Middle frontal gyrus (tissue), 1 donor: ENCODE data around the gene EHMT2.
A peak's percentile ranks its signal among the peaks of the same experiment; 100 is the strongest.
"Not testable (repeated sequence)": the region's sequence is repeated elsewhere in the genome, so short reads cannot be mapped to it uniquely, and the experiment has no call there.

Source experiments
- DNase-seq: peaks from one replicate; pipeline ENCODE4 v3.0.0-alpha.2; 2015; ENCODE audit warnings: low spot score; ENCODE audit errors: extremely low spot score

EHMT2 gene

DNA sequence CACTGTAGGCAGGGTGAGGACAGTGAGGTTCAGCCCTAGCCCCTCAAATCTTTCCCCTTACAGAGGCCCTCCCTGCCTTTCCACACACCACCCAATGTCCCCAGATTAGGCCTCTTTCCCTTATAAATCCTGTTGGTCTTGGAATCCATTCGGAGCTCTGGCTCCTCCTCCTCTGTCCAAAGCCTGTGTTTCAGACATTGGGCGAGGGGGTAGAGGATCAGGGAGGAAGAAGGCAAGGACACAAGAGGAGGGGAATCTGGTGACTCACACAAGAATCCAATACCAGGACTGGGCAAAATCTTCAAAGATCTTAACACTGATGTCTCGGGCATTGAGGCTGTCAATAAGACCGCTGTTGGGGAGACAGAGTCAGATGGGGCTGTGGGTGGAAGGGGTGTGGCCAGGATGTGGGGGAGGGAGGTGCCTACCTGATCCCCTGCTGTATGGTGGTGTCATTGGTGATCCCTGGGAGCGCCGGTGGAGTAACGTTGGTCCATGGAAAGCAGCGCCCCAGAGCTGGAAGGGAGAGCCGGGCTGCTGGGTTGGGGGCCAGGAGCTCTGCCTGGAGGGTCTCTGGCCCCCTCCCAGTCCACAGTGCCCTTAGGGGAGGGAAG is 26.3 kb downstream of the EHMT2 start:
- no peak for DNase-seq

DNA sequence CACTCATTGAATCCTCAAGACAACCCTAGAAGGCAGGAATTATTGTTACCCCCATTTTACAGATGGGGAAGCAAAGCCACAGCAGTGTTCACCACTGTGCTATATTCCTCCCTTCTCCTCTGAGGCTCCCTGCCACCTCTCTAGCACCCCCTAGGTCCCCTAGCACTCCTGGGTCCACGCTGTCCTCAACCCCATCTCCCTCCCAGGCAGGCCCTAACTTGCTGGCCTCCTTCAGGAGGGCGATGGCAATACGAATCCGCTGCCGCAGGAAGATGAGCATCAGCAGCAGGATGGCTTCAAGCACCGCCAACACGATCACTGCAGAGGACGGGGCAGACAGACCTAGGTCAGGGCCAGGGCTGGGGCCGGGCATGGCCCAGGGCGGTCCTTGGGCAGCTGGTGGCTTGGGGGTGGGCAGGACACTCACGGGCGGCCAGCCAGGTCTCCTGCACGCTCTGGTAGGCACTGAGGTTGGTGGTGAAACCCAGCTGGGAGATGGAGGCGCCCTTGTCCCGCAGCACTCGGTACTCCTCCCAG is 27.0 kb downstream of the EHMT2 start:
- DNase-seq: no peak

DNA sequence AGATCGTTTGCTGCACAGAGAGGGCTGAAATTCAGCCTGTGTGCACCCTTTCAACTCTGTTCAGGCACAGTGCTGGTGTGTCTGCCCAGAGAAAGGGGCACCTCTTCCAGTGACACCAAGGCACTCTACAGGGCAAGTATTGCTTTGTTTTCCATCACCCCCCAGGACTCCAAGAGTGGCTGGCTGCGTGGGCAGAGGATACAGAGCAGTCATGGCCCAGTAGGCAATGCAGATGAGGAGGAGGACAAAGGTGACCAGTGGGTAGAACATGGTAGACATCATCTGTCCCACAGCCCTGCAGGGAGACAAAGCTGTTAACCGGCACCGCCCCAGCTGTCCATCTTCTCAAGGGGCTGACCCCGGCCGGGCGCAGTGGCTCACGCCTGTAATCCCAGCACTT is 28.2 kb downstream of the EHMT2 start:
- DNase-seq: no peak

DNA sequence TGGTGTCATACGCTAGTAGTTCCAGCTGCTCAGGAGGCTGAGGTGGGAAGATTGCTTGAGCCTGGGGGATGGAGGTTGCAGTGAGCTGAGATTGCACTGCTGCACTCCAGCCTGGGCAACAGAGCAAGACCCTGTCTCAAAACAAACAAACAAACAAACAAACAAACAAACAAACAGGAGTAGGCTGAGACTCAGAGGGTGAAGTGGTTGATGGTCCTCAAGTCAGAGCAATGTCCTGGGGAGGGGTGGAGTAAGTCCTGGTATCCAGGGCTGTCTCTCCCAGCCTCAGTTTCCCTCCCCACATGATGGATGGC is 28.9 kb downstream of the EHMT2 start:
- not testable (repeated sequence) for DNase-seq

DNA sequence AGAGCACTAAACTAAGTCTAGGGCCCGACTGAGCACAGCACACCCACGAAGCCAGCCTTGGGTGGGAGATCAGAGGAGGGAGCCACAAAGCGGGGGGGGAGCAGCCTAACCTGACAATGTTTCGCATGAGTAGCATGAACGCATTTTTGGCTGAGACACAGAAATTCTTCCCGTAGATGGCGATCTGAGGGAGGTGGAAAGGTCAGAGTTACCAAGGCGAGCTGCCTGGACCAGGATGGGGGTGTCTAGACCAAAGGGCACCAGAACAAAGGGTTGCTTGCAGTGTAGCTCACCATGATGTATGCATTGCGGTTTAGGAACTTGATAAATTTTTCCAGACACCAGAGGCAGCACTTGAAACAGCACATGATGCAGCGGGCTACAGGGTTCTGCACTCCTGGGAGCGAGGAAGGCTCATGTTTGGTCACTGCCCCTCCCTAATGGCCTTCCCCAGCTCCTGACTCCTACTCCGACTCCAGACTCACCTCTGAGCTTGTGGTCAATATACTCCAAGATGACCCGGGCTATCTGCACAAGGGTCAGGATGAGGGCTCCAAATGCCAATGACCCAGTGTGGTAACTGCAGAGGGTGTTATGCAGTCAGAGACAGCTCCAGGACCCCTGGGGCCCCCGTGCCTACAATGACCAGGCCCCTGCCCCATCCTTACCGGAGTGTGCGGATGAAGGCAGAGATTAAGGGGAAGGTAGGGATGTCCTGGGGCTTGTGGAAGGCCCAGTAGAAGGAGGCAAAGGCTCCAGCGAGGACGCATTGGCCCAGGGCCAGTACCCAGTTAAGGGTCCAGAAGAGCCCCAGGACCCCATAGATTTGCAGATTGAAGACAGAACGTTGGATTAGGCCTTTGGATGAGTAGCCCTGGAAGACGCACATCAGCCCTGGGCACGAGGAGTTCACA is 32.0 kb downstream of the EHMT2 start:
- no peak for DNase-seq

DNA sequence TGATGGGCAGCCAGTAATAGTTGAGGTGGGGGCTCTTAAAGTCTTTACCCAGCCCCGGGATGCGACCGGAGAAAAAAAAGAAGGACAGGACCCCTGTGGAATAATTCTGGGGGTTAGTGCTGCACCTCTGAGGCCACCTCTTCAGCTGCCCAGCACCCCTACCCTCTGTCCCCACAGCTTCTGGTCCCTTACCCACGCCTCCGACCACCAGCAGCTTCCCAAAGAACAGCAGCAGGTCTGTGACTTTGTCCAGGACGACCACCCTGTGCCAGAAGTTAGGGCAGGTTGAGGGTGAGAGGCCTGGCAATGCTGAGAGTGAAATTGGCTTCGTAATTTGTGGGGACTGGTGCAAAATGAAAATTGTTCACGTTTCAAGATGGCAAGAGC is 32.7 kb downstream of the EHMT2 start:
- no peak for DNase-seq

DNA sequence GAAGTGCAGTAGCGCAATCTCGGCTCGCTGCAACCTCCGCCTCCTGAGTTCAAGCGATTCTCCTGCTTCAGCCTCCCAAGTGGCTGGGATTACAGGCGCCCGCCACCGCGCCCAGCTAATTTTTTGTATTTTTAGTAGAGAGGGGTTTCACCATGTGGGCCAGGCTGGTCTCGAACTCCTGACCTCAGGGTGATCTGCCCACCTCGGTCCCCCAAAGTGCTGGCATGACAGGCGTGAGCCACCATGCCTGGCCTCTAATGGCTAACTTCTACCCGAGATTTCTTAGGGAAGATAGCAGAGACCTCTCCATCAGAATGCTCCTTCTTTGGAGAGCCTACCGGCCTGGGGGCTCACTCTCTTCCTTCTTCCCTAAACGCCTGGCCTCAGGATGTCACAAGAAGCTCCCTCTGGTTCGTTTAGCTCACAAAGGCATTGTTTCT is 33.4 kb downstream of the EHMT2 start:
- DNase-seq: not testable (repeated sequence)

DNA sequence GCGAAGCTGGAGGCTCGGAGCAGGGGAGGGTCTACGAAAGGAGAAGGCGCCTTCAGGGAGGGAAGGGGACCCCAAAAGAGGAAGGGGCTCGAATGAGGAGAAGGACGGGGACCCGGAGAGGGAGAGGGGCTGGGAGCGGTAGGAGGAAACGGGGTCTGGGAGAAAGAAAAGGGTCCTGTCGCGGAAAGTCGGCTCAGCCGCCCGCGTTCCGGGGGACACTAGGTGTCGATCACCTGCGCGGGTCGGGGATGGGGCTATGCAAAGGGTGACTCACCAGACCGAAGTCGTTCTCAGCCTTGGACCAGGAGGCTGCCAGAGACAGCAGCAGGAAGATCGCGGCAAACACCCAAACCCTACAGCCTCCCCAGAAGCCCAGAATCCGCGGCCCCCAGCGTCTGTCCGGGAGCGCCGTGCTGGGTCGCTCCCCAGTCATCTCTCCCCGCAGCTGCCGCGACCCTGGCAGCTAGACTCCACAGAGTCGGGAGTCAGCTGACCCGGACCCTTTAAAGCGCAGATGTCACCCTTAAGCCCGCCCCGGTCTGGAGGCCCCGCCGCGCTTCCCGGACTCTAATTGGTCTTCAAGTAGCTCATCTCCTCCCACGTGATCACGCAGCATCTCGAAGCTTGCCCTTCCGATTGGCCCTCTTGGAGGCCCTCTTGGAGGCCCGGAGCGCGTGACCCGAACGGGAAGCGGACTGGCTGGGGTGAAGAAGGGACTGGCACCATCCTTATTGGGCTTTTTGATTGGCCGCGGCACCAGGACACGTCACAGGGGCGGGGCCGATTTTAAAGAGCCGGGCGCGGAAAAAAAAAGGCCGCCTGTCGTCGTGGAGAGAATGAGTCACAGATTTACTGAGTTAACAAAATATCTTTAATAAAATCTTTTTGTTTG is 34.9 kb downstream of the EHMT2 start, which contains the start of gene NEU1:
Gene NEU1, minus strand, starts transcription at position 478 of the 892 bp plus-strand sequence. Its CDS starts 45 bp downstream, at position 433.
- DNase-seq: peak; percentile 100

DNA sequence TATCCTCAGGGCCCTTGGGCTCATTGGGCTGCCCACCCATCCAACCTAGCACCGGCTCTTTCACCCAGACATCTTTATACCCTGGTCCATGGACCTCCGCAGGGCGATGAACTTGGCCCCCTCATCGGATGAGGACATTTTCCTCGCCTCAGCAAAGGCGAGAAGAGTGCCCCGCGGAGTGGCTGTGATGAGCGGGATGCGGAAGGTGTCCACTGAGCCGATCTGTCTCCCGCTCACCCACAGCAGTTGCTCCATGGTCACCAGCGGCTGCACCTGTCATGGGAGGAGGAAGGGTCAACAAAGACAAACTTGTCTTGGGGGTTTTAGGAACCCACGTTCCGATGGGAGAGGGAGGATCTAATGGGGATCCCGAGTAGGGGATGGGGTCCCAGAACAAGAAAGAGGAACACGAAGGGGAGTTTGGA is 35.6 kb downstream of the EHMT2 start:
- no peak for DNase-seq

DNA sequence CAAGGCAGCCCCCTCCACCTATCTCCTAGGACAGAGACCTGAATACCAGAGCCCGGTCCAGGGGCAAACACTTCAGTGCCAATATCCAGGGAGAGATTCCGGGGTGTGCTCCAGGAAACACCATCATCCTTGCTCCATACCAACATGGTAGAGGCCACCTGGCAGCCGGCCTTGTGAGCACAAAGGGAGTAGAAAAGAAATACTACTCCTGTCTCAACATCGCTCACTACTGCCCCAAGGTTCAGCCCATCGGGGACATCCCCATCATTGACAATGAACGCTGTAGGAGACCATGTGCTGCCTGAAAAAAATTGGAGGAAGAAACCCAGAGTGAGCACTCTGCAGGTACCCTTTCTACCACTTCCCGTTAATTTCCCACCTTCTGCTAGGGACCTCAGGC is 36.3 kb downstream of the EHMT2 start:
- no peak for DNase-seq

DNA sequence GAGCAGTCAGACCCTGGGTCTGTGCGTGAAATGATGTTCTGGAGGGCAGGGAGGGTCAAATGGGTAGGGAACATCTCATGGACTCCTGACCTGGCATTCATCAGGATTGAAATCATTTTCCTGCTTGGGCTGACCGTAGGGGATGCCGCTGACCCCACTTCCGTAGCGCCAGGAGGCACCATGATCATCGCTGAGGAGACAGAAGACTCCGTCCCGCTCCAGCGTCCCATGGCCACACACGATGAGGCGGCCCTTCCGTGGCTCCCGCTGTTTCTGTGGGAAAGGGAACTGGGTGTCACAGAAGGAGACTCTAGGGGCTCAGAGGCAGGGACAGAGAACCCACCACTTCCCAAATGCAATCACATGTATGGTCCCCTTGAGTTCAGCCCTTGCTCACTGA is 37.1 kb downstream of the EHMT2 start:
- DNase-seq: no peak

DNA sequence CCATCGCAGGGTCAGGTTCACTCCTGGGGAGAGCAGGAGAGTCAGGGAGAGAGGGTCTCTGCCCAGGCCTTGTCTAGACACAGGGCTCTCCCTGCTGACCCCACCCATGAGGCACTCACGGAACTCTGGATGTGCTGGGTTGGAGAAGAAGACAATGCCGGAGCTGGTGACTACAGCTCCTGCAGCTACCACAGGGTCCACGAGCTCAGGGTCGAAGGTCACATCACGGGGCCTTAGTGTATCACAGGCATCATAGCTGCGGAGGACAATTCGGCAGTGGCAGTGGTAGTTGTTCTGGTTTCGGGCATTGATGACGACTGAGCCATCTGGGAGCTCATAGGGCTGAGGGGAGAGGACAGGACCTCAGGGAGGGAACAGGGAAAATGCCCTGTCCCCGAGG is 37.6 kb downstream of the EHMT2 start:
- no peak for DNase-seq

DNA sequence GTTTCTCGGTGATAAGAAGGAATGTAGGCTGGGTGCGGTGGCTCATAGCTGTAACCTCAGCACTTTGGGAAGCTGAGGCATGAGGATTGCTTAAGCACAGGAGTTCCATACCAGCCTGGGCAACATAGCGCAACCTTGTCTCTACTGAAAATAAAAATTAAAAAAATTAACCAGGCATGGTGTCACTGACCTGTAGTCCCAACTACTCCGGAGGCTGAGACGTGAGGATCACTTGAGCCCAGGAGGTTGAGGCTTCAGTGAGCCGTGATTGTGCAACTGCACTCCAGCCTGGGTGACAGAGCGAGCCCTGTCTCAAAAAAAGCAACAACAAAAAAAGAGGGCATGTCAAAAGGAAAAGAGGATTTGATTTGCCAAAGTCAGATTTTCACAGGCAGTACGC is 38.8 kb downstream of the EHMT2 start:
- no peak for DNase-seq

DNA sequence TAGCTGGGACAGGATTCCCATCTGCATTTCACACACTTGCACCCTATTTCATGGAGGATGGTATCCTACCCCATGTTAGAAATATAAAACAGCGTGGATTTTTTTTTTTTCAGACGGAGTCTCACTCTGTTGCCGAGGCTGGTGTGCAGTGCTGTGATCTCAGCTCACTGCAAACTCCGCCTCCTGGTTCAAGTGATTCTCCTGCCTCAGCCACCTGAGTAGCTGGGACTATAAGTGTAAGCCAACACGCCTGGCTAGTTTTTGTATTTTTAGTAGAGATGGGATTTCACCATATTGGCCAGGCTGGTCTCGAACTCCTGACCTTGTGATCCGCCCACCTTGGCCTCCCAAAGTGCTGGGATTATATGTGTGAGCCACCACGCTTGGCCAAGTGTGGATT is 39.7 kb downstream of the EHMT2 start:
- not testable (repeated sequence) for DNase-seq

DNA sequence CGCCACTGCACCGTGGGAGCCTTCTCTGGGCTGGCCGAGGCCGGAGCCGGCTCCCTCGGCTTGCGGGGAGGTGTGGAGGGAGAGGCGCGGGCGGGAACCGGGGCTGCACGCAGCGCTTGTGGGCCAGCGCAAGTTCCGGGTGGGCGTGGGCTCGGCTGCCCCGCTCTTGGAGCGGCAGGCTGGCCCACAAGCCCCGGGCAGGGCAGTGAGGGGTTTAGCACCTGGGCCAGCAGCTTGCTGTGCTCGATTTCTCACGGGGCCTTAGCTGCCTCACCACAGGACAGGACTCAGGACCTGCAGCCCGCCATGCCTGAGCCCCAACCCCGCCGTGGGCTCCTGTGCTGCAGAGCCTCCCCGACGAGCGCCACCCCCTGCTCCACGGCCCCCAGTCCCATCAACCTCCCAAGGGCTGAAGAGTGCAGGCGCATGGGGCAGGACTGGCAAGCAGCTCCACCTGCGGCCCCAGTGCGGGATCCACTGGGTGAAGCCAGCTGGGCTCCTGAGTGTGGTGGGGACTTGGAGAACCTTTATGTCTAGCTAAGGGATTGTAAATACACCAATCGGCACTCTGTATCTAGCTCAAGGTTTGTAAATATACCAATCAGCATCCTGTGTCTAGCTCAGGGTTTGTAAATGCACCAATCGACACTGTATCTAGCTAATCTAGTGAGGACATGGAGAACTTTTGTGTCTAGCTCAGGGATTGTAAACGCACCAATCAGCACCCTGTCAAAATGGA is 45.3 kb downstream of the EHMT2 start:
- DNase-seq: not testable (repeated sequence)

DNA sequence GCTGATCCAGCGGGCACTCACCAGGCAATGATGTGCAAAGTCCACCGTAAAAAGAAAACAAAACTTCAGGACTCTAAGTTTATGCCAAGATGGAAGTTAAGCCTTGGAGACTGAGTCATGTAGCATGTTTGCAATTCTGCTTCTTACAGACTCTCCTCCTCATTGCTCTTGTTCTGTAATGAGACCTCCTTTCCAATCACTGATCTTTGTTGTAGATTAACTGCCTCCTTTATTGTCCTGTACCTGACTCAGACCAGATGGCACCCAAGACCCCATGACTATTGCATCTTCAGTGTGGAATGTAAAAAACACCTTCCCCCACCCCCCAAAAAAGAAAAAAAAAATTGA is 46.0 kb downstream of the EHMT2 start:
- no peak for DNase-seq

DNA sequence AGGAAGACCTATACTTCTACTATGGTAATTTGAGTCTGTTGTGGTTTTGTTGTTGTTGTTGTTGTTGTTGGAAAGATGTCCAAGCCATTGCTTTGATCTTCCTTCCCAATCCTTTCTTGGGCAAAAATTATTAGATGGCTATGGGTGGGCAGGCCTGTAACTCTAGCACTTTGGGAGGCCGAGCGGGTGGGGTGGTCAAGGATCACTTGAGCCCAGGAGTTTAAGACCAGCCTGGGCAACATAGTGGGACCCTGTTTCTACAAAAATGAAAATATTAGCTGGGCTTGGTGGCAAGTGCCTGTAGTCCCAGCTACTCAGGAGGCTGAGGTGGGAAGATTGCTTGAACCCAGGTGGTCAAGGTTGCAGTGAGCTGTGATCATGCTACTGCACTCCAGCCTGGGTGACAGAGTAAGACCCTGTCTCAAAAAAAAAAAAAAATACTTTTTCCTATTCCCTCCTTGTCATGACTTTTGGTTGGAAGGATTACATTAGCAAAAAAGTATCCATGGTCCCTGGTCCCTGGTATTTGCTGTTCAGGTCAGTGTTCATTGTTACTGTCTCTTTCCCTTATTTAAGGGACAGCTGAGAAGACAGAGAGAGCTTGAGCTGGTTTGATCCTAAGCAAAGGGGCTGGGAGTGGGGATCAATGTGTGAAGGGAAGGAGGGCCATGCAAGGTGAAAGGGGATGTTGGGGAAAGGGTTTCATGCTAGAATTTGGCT is 46.6 kb downstream of the EHMT2 start:
- no peak for DNase-seq

DNA sequence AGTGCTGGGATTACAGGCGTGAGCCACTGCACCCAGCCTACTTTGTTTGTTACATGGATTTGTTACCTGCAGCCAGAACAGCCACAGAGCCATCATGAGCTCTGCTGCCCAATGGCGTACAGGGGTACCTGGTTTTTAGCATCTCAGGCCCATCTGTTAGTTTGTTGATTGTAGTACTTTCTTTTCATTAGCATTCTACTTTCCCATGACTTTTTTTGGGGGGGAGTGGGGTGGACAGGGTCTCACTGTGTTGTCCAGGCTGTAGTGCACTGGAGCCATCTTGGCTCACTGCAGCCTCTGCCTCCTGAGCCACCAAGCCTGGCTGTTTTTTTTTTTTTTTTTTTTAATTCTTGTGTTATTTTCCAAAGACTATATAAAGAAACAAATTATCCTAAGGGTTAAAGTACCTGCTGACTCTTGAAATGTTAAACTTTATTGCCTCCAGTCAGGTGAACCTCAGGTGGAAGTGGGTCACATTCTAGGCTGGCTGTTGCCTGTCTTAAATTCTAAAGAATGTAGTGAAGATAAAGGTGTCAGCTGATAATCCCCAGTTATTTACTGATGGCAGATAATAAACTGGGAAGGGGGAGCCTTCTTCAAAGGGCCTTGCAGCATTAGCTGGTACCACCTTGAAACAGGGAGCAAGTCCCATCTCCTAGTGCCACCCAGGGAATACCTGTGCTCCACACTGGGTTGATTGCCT is 50.1 kb downstream of the EHMT2 start:
- no peak for DNase-seq

DNA sequence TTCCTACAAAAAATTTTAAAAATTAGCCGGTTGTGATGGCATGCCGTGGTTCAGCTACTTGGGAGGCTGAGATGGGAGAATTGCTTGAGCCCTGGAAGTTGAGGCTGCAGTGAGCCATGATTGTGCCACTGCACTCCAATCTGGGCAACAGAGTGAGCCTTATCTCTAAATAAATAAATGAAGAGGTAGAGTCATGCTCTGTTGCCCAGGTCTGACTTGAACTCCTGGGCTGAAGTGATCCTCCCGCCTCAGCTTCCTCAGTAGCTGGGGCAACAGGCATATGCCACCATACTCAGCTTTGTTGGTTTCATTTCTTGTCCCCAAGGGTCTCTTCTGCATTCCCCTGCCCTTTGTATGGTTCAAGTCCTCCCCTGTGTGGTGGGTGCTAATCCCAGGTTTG is 53.0 kb downstream of the EHMT2 start:
- DNase-seq: no peak

DNA sequence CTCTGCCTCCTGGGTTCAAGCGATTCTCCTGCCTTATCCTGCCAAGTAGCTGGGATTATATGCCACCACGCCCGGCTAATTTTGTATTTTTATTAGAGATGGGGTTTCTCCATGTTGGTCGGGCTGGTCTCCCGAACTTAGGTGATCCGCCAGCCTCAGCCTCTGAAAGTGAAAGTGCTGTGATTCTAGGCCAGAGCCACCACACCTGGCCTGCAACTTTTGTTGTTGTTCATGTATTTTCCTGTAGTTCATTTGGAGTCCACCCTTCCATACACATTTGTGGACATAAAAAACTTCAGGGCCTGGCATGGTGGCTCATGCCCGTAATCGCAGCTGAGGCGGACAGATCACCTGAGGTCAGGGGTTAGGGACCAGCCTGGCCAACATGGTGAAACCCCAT is 55.4 kb downstream of the EHMT2 start:
- no peak for DNase-seq
